NOMO-1 (cell line): ENCODE data around the gene CNOT1.
"Not testable (repeated sequence)": the region's sequence is repeated elsewhere in the genome, so short reads cannot be mapped to it uniquely, and the experiment has no call there.

ENCODE experiments used
- DNase-seq, 2 experiments: peaks; one replicate each; lab custom pipeline; 2025; ENCODE audit not compliant: unreplicated experiment in 2 of 2; lab: John Stamatoyannopoulos, UW

The CNOT1 gene

GRCh38 chr16:58503863-58504688 lies 125.5 kb downstream of the CNOT1 start:
- no peak for DNase-seq

DNA sequence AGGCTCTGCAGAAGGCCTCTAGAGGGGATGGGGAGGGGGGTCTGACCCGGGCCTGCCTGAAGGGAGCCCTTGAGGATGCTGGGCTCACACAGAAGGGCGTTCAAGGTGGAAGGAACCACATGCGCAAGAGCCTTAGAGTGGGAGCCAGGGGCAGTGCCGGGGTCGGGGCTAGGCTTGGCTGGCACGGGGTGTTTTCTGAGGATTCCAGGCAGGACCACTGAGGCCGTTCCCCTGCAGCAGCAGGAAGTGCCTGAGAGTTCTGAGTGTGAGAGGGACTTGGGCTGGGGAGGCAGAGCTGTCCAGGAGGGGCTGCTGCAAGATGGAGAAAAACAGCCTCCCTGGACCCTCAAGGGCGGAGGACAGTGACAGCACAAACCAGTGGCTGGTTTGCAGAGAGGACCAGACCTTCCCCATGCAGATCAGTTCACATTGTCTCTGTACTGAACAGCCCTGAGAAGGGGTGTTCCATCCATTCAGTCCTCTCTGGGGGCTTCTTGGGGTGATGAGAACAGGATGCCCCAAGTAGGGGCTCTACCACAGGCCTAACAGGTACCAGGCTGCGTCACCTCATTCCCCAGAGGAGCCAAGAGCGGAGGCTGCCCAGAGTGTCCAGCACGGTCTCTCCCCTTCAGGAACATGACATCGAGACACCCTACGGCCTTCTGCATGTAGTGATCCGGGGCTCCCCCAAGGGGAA lies 126.3 kb downstream of the CNOT1 start:
- DNase-seq, result no peak

DNA sequence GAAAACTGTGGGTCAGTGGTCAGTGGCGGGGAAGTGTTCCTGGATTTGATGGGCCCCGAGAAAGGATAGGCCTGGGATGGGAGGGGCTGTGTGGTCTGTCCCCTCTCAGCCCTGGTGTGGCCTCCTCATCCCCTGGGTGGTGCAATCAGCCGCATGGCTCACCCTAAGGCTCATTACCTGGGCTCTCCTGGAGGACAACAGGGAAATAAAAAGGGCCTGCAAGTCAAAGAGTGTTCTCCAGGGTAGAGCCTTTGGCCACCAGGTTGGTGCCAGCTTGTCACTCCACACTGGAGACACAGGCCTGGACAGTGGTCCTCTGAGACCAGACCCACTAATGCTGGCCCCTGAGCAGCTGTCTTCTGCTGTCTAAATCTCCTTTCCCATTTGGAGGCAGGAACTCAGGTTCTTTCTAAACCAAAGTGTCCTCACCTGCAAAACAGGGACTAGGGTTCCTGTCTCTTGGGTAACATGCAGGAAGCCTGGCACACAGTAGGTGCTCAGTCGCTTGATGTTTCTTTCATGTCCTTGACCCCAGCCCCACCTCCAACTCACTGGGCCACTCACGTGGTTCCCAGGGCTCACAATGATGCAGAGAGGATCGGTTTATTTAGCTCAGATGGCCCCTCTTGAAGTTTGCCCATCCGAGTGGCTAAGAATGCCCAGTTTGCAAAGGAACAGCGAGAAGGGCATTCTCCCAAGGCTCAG lies 127.3 kb downstream of the CNOT1 start:
- DNase-seq, result no peak

- DNase-seq, result no peak
These were observed 128.1 kb downstream of the CNOT1 start for GRCh38 chr16:58501242-58502131.

DNA sequence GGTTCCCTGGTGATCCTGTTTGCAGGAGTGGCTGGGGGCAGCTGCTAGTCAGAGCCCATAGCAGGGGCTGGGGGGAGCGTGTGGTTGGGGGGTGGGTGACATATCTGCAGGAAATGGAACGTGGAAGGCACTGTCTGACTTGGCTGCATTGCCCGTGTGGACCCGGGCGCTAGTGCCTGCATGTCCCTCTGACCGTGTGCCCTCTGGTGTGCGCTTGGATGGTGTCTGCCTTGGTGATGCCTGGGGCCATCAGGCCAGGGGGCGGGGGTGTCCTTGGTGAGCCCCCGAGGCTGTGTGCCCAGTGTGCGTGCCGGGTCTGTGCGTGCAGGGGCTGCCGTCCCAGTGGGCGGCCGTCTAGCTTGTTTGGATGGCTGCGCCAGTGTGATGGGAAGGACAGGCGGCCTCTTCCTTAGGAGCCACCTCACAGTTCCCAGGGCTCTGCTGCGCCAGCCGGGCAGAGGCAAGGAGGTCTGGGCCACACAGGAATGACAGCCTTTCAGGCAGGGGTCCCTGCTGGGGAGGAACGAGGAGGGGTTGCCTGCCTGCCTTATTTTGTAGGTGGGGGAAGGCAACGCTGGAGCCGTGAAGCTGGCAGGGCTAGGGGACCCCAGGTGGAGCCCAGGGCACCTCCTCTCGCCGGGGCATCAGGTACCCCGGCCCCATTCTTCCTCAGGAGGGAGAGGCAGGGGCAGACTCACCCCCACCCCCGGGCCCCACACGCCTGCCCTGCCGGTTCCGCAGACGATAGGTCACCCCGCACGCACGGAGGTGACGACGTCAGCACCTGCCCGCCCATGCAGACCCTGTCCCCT lies 129.0 kb downstream of the CNOT1 start:
- DNase-seq, result no peak

DNA sequence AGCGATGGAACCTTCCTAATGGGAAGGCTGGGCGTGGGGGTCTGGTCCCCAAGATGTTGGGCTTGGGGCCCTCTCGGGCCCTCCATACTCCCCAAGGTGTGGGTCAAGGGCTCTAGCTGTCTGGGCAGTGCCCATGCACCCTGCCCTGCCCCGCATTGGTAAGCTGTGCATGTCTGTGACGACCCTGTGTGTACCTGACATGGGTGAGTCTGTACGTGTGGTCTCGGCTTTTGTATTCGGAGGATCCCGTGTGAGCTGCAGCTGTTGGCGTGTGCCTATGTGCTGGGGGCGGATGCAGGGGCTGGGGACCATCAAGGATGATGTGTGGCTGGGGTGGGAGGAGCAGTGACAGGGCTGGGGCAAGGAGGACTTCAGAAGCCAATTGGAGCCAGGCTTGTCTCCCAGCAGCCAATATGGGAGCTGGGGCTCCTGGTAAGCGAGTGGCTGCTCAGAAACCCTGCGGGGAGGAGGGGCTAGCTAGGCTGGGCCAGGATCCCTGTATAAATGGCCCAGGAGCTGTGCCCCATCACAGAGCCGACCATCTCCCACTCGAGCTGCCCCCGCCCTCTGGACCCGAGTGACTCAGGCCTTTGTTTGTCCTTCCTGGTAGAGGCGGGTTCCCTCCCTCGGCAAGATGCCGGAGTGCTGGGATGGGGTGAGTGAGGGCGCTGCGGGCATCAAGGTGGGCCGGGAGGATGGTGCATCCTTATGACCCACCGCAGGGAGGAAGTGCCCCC lies 129.8 kb downstream of the CNOT1 start, which contains the start of gene NDRG4:
NDRG4 (plus strand) TSS at position 529 of the 737 bp plus-strand sequence; CDS start at position 635, 106 bp downstream.
- no peak for DNase-seq

DNA sequence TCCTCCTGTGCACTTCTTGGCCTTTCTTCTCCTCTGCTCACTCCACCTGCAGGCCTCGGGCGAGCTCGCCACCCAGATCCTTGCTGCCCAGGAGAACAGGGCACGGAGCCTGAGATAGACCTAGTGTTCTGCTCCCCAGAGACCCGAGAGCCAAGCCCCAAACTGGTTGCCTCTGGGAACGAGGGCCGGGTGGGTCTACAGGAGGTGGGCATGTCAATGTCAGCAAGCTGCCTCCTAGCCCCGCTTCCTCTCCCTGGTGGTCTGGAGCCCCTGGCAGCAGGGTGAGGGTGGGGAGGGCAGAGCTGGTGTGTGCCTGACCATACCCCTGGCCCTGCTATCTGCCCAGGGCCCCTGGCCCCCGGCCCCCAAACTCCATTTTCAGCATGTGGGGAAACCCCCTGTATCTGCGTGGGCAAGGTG lies 130.5 kb downstream of the CNOT1 start:
- no peak for DNase-seq

DNA sequence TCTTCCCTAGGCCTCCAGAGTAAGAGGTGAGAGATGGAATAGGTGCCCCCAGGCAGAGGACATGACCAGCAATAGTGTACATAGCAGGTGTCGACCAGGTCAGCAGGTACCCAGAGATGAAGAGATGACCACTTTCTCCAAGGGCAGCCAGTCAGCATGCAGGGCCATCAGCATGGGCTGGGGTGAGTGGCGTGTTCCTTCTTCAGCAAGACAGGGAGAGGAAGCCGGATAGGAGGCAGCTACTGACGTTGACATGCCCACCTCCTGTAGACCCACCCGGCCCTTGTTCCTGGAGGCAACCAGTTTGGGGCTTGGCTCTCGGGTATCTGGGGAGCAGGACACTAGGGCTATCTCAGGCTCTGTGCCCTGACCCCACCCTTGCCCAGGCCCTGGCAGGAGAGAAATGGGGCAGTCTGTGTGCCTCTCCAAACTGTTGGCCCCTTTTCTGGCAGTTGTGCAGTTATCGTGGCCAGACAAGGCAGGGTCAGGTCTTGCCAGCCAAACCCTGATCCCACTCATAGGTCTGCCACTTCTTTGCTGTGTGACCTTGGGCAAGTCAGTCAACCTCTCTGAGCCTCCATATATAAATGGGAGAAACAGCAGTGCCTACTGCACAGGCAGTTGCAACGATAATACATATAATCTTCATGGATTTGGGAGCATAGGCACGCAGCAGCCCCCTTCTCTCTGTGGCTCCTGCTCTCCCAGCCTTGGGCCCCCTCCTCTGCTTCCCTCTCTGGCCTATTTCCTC lies 131.1 kb downstream of the CNOT1 start:
- DNase-seq, result no peak

DNA sequence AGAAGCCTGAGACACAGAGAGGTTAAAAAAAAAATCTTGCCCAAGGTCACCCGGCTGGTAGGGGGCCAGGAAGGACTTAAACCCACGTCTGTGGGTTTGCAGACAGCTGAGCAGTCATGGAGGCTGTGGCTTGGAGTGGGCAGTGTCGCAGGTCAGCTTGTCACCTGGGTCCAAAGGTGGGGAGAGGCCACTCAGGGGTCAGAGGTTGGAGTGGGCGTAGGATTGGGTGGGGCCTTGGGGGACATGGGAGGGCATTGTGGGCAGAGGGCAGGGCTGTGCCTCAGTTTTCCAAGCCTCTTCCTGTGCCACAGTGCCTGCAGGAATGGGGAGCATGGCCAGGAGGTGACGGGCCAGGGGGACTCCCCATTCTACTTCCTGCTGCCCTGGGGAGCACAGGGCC lies 131.7 kb downstream of the CNOT1 start:
- DNase-seq, result no peak

- DNase-seq, result no peak
These were observed 132.2 kb downstream of the CNOT1 start for GRCh38 chr16:58497468-58497867.

DNA sequence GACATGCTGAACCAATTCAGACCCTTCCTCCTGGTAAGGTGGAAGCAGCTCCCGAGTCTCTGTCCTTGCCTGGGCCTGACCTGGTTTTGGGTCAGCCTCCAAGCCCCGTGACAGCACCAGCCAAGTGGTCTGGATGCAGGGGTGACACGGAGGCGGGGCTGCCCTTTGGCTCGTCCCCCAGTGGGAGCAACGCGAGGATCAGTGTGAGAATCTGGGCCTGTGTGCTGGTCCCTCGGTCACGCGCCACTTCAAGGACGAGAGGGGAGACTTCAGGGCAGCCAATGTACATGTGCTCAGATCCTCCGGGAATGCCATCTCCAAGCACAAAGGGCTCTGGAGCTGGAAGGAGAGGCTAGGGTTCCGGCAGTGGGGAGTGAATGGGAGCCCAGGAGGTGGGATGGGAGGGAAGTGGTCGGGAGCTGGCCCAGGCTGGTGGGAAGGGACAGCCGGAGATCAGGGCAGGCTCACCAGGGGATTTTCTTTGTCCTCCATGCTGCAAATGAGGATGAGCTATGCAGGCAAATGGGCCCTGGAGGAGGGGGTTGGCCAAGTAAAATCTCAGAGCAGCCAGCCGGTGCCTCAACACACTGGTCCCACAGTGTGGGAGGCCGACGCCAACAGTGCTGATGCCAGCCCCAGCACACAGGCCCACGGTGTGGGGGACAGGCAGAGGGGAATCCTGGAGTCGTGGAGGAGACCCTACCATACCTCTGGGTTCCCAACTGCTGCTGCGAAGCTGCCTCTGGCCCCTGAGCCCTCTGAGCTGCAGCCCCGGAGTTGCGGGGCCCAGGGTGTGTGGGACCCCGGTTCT lies 133.9 kb downstream of the CNOT1 start:
- no peak for DNase-seq

DNA sequence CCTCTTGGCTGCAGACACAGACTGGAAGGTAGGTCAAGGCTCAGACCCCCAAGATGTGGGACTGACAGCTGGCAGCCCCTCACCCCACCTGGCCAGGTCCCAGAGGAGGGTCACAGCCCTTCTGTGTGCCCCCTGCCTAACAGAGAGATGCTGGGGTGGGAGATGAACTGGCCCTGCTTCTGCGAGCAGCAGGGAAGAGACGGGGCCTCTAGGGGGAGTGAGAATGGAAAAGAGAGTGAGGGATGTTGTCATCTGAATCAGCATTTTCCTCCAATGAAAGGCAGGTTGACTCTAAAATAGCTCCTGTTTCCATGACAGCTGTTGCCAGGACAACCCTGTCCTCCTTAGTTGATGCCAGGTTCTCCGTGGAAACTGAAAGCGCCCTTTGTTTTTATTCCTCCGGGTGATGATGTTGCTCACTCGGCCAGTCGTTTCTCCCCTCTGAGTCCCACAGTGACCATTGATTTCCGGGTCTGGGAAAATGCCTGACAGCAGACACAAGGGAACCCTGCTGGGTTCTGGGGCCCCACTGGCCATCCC lies 134.6 kb downstream of the CNOT1 start:
- peak; percentile 30 to 55 for DNase-seq

- DNase-seq, result no peak
These were observed 135.7 kb downstream of the CNOT1 start for GRCh38 chr16:58493756-58494431.

GRCh38 chr16:58492735-58493134 lies 136.9 kb downstream of the CNOT1 start:
- no peak for DNase-seq

DNA sequence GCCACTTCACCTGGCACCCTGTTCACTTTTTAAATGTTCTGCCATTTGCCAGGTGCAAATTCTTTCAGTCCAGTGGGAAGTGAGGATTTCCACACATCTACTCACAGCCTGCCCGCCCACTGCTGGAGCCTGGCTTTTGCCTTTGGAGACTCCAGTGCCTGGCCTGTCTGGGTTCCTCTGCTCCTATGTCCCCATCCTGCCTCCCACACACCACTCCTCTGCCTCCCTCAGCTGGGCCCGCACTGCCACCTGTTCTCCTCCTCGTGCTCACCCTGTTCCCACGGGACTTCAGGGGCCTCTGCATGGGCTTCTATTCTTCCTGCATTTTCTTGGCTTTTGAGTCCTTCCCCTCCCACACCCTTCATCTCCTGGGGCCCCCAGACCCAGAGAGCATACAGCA lies 137.6 kb downstream of the CNOT1 start:
- no peak for DNase-seq

- DNase-seq, result not testable (repeated sequence)
These were observed 139.1 kb downstream of the CNOT1 start for GRCh38 chr16:58490539-58490938.

DNA sequence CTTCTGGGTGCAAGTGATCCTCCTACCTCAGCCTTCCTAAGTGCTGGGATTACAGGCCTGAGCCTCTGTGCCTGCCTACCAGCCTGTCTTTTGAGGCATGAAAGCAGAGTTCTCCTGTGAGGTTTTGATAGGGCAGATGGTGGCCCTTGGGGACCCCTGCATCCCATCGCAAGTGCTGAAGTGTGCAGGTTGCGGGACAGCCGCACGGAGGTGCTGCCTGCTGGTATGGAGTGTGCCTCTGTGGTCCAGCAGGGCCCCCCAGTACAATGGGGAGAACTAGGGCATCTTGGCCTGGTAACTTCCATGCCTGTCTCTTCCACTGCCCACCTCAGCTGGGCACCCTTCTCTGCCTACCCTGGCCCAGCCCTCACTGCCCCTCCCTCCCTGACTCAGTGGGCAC lies 139.6 kb downstream of the CNOT1 start:
- DNase-seq, result no peak
